ENCODE measurements around the gene MAZ. TPM values are rescaled to one million over a fixed set of nuclear protein-coding genes. Genes with fewer than 3 reads are reported as not detected.
A peak's percentile ranks its signal among the peaks of the same experiment; 100 is the strongest.

The MAZ gene
- total and polyA plus RNA-seq, 2 of the 8 experiments (the other 6 are each of a cell fraction or from before 2014, with no cell fraction given), result 219 to 380 TPM

- peak; percentile 51; the same call in 1 of the 2 replicates for TF ChIP-seq USF2 (IDR thresholded peaks at IDR 0.05; ENCODE audit: low read length)
- TF ChIP-seq EGR1 (IDR thresholded peaks at IDR 0.05; ENCODE audit: borderline replicate concordance, low read depth, low read length), result peak; percentile 85
- no peak for TF ChIP-seq CBX8 (IDR thresholded peaks at IDR 0.05; ENCODE audit: borderline replicate concordance, low read depth, low read length)
- no peak for TF ChIP-seq ATF2 (IDR thresholded peaks at IDR 0.05; ENCODE audit: low read length)
- TF ChIP-seq RFX5 (IDR thresholded peaks at IDR 0.05; ENCODE audit: borderline replicate concordance, low read depth, low read length), result no peak
- peak; percentile 87 for TF ChIP-seq E2F6 (IDR thresholded peaks at IDR 0.05)
- TF ChIP-seq KDM1A (IDR thresholded peaks at IDR 0.05; ENCODE audit: borderline replicate concordance, low read length), result peak; percentile 71; the same call in 1 of the 2 replicates
- TF ChIP-seq FOSL1 (IDR thresholded peaks at IDR 0.05; ENCODE audit: insufficient read depth, low read depth, low read length), result no peak
- TF ChIP-seq CHD2 (IDR thresholded peaks at IDR 0.05; ENCODE audit: low read length), result peak; percentile 29; the same call in 1 of the 2 replicates
- peak; percentile 70 for TF ChIP-seq SAP30 (IDR thresholded peaks at IDR 0.05; ENCODE audit: insufficient read depth, insufficient replicate concordance, low read length)
- TF ChIP-seq JUN (IDR thresholded peaks at IDR 0.05; ENCODE audit: low read depth, low read length), result no peak
These were observed 1.3 kb downstream of the MAZ start (continued) for GRCh38 chr16:29807426-29808218.

Measured in H1 (cell line).